GM21619 (cell line): ENCODE data around the gene N4BP2L2.

Experiments
- ATAC-seq: cut with Tn5 transposase; IDR thresholded peaks from one replicate; pipeline ENCODE4 v1.9.1; 2021; ENCODE audit not compliant: unreplicated experiment

Gene N4BP2L2

GRCh38 chr13:32535115-32535514 lies 3.5 kb downstream of the N4BP2L2 start:
- no peak for ATAC-seq

DNA sequence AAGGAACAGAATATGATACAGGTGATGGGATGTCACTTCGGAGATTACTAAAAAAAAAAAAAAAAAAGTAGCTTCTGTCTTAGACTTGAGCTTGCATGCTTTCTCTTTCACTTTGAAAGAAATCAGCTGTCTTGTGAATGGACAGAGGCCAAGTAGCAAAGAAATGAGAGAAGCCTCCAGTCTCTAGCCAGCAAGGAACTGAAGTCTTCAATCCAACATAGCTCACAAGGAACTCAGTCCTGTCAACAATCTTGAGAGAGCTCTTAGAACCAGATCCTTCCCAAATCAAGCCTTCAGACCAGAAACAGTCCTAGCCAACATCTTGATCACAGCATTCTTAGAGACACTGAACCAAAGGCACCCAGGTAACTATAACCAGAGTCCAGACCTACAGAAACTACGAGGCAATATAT lies 7.7 kb downstream of the N4BP2L2 start:
- ATAC-seq, result peak; percentile 64

DNA sequence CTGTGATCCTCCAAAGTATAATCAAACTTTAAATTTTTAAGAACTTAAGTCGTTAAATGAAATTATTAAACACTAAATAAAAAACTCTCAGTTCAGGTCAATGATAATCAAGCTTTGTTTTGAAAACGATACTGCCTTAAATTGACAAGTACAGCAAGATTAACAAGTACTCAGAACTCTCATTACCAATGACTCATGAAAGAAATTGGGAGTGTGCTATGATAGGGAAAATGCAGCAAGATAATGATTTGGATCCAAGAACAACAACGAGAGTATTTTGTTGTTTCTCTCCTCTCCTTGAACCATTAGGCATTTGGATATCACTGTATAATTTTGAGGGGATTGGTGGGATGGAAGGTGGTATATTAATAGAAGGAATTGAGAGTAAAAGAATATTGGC lies 10.2 kb downstream of the N4BP2L2 start:
- no peak for ATAC-seq

DNA sequence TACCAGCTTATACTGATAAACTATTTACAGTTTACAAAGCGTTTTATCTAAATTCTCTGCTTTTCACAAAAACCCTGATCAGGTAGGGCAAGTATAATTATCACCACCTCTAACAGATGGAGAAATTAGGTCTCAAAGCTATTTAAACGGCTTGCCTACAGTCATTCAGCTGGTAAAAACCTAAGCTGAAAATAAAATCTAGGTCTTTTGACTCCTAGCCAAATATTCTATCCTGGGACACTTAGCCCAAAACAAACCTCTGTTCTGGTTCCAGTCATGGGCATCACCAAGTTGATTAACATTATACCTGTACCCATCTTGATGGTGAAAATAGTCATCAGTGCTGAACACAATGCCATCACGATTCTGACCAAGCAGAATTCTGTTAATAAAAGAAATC lies 11.4 kb downstream of the N4BP2L2 start:
- no peak for ATAC-seq

DNA sequence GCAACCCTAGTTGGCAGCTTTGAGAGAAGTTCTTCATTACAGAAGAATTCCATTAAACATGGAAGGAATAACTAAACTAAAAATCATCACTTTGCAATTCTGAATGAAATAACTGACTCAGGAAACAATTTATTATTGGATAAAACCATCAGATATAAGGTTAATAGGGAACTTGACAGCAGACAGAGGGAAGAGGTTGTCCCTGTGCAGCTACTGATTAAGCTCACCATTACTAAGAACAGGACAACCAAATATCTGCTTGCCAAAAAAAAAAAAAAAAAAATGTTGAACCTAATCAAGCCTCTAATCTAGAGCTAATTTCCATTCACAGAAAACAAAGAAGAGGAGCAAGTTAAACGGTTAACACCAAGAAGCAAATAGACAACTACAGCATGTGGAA lies 12.8 kb downstream of the N4BP2L2 start:
- ATAC-seq, result no peak

- ATAC-seq, result no peak
These were observed 23.3 kb downstream of the N4BP2L2 start for GRCh38 chr13:32515246-32515645.

DNA sequence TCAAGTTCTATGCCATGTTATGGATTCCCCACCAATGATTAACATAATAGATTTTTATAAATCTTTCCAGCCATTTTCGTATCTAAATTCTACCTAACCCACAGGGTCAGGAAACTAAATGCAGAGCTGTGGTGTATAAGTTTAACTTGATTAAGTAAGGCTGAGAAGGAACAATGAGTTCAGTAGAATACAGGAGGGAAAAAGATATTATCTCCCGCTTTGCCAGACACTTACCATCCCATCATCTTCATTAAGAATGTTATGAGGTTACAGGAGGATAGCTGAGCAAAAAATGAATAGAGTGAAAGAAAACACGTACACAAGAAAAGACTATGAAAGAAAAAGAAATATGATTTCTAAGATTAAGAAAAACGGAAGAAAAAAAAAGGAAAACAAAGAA lies 27.1 kb downstream of the N4BP2L2 start:
- ATAC-seq, result no peak

GRCh38 chr13:32504876-32505275 lies 33.7 kb downstream of the N4BP2L2 start:
- no peak for ATAC-seq

DNA sequence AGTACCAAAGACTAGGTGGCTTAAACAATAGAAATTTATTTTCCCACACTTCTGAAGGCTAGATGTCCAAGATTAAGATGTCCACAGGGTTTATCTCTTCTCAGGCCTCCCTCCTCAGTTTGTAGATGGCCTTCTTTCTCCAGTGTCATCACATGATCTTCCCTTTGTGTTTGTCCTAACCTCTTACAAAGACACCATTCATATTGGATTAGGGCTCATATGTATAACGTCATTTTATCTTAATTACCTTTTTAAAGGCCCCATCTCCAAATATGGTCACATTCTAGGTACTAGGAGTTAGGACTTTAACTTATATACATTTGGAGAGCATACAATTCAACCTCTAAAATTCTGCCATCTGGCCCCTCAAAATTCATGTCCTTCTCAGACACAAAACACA lies 34.3 kb downstream of the N4BP2L2 start:
- ATAC-seq, result no peak

GRCh38 chr13:32503727-32504126 lies 34.9 kb downstream of the N4BP2L2 start:
- ATAC-seq, result no peak

GRCh38 chr13:32501064-32501463 lies 37.5 kb downstream of the N4BP2L2 start:
- ATAC-seq, result no peak

- no peak for ATAC-seq
These were observed 38.9 kb downstream of the N4BP2L2 start for GRCh38 chr13:32499538-32500210.

DNA sequence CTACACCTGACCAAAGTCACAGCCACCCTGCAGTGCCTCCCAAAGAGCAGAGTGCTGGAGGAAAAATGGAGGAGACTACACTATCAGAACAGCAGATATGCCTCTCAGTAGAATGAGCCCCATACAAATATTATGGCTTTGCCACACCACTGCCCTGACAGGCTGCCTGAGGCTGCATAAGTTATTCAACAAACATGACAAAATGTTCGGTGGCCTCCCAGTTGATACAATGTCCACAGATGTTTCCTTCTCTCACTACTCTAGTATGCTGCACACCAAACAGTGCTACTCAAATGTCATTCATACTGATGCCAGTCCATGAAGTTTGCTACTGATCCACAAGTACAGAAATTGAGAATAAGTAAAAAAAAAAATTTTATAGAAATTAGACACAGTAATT lies 41.0 kb downstream of the N4BP2L2 start:
- ATAC-seq, result no peak

DNA sequence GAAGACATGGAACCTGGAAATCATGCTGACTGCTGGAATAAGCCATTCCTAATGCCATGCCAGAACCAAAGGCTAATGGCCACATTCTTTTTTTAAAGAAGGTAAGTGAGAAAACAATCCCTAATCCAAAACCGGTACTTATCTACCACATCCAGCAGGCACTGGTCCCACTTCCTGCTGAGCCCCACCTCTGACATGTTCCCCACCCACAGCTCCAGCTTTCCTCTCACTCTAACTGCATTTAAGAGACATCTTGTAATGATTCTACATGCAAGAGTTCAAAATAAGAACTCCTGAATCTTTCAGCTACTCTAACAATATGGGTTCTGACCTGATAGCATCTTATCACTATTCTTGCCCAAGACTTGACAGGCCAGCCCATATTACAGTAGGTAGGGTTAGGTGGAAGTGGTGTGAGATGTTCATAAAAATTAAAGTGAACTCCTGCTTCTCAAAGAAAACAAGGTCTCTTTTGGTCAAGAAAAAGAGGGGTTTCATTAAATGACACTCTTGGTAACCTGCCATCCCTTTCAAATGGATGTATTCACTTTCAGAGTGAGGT lies 41.9 kb downstream of the N4BP2L2 start:
- no peak for ATAC-seq

- ATAC-seq, result no peak
These were observed 42.8 kb downstream of the N4BP2L2 start for GRCh38 chr13:32495841-32496240.

GRCh38 chr13:32495429-32495828 lies 43.2 kb downstream of the N4BP2L2 start:
- no peak for ATAC-seq

DNA sequence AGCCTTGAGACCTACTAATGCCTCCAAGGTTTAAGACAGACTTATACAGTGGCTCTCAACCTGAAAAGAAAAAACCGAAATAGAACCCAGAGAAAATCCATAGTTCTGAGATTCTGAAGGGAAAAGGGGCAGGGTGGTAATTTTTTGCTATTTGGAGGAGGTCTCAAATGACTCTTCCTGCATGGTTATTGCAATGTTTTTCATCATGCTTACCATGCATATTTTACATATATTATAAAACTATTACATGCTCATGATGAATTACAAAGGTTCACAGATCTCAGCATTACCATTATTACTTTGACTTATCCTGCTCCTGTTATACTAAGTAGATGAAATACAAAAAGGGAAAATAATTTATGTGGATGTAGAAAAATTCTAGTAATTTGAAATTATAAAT lies 47.6 kb downstream of the N4BP2L2 start:
- ATAC-seq, result no peak

DNA sequence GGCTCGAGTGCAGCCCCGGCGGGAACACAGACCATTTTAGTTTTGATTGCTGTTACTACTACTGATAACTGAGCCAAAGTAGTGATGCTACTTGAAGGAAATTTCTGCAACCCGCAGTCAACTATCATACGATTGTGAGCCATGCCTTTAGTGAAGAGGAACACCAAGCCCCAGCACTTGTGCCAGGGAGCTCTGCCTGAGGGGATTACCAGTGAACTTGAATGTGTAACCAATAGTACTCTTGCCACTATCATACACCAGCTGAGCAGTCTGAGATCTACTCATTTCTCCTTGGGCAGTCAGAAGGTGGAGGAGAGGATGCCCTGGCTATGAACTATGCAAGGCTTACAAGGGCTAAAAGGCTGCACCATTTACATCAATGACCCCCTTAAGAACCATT lies 61.7 kb downstream of the N4BP2L2 start:
- ATAC-seq, result no peak

DNA sequence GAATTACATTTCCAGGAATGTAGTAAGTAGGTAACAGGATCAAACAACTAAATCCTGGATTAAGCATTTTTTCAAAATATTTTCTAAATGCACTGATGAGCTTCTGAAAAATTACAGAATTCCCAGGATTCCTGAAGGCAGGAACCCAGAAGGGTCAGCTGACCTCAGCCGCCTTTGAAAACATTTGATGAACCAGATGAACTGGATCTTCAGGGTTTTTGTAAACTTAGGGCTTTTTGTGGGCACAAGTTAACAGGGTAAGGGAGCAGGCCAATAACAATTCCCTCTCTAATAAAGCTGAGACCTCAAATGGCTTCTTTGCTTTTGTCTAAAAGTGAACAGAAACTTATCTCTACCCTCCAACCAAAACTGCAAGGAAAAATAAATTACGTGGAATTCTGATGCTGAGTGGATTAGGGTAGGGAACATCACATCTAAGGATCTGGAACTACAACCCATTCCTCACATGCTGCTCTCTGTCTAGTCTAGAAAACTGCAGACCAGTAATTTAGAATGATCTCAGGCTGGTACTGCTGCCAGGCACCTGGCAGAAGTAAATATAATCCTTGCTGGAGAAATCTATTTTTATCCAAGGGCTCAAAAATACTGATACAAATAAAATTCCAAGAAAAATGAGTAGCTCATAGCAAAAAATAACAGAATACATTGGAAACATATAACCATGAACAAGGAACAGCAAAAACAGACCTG lies 62.4 kb downstream of the N4BP2L2 start:
- no peak for ATAC-seq

GRCh38 chr13:32474999-32475792 lies 63.4 kb downstream of the N4BP2L2 start:
- ATAC-seq, result no peak

DNA sequence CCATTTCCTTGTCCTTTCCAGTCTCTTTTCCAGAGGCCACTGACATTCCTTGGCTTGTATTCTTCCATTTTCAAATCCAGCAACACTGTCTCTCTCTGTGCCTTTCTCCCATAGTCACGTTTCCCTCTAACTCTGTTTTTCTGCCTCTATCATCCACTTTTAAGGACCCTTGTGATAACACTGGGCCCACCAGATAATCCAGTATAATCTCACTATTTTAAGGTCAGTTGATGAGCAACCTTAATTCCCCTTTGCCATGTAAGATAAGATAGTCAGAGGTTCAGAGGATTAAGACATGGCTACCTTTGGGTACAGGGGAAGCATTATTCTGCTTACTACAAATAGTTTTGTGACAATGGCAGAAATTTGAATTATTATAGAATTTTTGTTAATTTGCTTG lies 64.9 kb downstream of the N4BP2L2 start:
- ATAC-seq, result no peak

DNA sequence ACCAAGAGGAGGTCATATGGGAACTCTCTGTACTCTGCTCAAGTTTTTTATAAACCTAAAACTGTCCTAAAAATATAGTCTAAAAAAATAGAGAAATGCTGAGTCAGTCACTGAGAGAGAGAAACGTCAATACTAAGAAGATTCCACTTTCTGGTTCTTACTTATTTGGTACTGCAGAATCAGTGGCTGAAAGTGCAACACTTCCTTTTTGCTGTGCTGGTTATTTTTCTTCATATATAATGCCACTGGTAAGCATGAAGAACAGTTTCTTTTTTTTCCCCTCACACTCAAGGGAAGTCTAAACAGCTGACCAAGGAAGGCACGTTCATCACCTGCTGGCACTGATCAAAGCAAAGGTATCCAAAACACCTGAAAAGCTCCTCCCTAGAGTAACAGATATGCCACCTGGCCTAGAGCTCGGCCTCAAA lies 66.4 kb downstream of the N4BP2L2 start:
- peak; percentile 65 for ATAC-seq
